Upper lobe of right lung (tissue), 1 donor: ENCODE data around the gene PTTG1IP. TPM values are rescaled to one million over a fixed set of nuclear protein-coding genes. Genes with fewer than 3 reads are reported as not detected.

Source experiments
- ATAC-seq: fragments of 200-7000 bp; cut with Tn5 transposase; one replicate; pipeline ENCODE4 v1.9.1; 2020; ENCODE audit warnings: mild to moderate bottlenecking, moderate library complexity
- DNase-seq: peaks from one replicate; pipeline ENCODE4 v3.0.0-alpha.2; 2020
- H3K27ac ChIP-seq: fragments of 200-600 bp; one replicate; pipeline ENCODE4 v1.8.0; 2022
- H3K27me3 ChIP-seq: fragments of 200-600 bp; one replicate; pipeline ENCODE4 v1.8.0; 2022; ENCODE audit warnings: mild to moderate bottlenecking
- H3K36me3 ChIP-seq: fragments of 200-600 bp; one replicate; pipeline ENCODE4 v1.8.0; 2022
- H3K4me1 ChIP-seq: fragments of 200-600 bp; one replicate; pipeline ENCODE4 v1.8.0; 2022
- H3K4me3 ChIP-seq: fragments of 200-600 bp; one replicate; pipeline ENCODE4 v1.8.0; 2022; ENCODE audit warnings: mild to moderate bottlenecking
- H3K9me3 ChIP-seq: fragments of 200-600 bp; one replicate; pipeline ENCODE4 v1.8.0; 2022
- intact Hi-C: fragments of 100-400 bp; cut with DNase I; formaldehyde crosslinking; loops from one replicate; pipeline ENCODE4 v1.11.0; 2022
- total RNA-seq: library from RNA; stranded (reverse); fragmentation: NEBNext Ultra II Directional; extraction: Animal tissue kit (Norgen Biotek cat#: 25700); gene quantifications from one replicate; pipeline ENCODE4 v1.2.1, GENCODE V29; 2021
- TF ChIP-seq, protein P1 (sequence below): fragments of 200-600 bp; IDR thresholded peaks from one replicate; pipeline ENCODE4 v1.8.0; 2022; ENCODE audit warnings: antibody characterized with exemption
- donor health status: DM: no; HTN: yes; CAD: no; lungs with severe emphysema.

The PTTG1IP gene
- total RNA-seq, 1 donor from 2014 or later = 244 TPM

GRCh38 chr21:44878053-44878982, 4.8 kb upstream of the PTTG1IP start:
- TF ChIP-seq, protein P1, sequence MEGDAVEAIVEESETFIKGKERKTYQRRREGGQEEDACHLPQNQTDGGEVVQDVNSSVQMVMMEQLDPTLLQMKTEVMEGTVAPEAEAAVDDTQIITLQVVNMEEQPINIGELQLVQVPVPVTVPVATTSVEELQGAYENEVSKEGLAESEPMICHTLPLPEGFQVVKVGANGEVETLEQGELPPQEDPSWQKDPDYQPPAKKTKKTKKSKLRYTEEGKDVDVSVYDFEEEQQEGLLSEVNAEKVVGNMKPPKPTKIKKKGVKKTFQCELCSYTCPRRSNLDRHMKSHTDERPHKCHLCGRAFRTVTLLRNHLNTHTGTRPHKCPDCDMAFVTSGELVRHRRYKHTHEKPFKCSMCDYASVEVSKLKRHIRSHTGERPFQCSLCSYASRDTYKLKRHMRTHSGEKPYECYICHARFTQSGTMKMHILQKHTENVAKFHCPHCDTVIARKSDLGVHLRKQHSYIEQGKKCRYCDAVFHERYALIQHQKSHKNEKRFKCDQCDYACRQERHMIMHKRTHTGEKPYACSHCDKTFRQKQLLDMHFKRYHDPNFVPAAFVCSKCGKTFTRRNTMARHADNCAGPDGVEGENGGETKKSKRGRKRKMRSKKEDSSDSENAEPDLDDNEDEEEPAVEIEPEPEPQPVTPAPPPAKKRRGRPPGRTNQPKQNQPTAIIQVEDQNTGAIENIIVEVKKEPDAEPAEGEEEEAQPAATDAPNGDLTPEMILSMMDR = no peak
- Histone ChIP-seq H3K27ac (peak overlapping the region; percentile 45), H3K4me3 (no peak overlapping the region), H3K4me1 (peaks cover 34% of the 10 kb centered on the region), H3K9me3 (no peaks in the 10 kb centered on the region), H3K27me3 (no peaks in the 10 kb centered on the region), H3K36me3 (no peaks in the 10 kb centered on the region)
- peak; percentile 46 for DNase-seq
- ATAC-seq = peak; percentile 1
- intact Hi-C loops = no loop called here

GRCh38 chr21:44876849-44877575, 3.5 kb upstream of the PTTG1IP start:
- H3K27me3 ChIP-seq = no peaks in the 10 kb centered on the region
- no peaks in the 10 kb centered on the region for H3K9me3 ChIP-seq
- TF ChIP-seq, protein P1 = no peak
- H3K4me3 ChIP-seq = no peak overlapping the region
- no peak for ATAC-seq
- intact Hi-C loops = no loop called here
- no peaks in the 10 kb centered on the region for H3K36me3 ChIP-seq
- peak; percentile 23 for DNase-seq
- H3K27ac ChIP-seq = no peak overlapping the region
- peaks cover 35% of the 10 kb centered on the region for H3K4me1 ChIP-seq

DNA sequence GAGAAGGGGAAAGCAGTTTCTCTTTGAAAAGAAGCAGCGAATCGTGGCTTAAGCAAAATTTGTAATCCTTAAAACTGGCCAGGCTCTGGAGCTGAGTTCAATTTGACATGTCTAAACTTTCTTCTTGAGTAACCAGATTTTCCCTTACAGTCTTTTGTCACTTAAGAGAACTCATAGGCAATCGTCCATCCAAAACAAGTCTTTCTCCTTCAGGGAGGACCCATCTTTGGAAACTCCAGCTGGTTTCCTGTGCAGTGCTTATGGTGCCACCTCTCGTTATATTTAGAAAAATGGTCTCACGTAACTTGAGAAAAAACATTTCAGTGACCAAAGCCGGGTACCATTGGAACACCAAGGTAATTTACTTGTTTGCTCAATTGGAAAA, 1.8 kb upstream of the PTTG1IP start:
- intact Hi-C loops = no loop called here
- Histone ChIP-seq H3K27ac (peak overlapping the region; percentile 97), H3K4me1 (peaks cover 36% of the 10 kb centered on the region), H3K9me3 (no peaks in the 10 kb centered on the region), H3K36me3 (no peaks in the 10 kb centered on the region), H3K4me3 (peak overlapping the region; percentile 76), H3K27me3 (no peaks in the 10 kb centered on the region)
- ATAC-seq (no peak), DNase-seq (no peak)
- TF ChIP-seq, protein P1 = no peak

GRCh38 chr21:44874497-44875315, 1.2 kb upstream of the PTTG1IP start:
- Histone ChIP-seq H3K4me3 (peak overlapping the region; percentile 76), H3K27me3 (no peaks in the 10 kb centered on the region), H3K36me3 (no peaks in the 10 kb centered on the region), H3K9me3 (no peaks in the 10 kb centered on the region), H3K4me1 (peaks cover 36% of the 10 kb centered on the region), H3K27ac (peak overlapping the region; percentile 97)
- DNase-seq (peak; percentile 86), ATAC-seq (peak; percentile 44)
- intact Hi-C loops = no loop called here
- TF ChIP-seq, protein P1 = no peak

- peak overlapping the region; percentile 97 for H3K27ac ChIP-seq
- no peaks in the 10 kb centered on the region for H3K27me3 ChIP-seq
- no peaks in the 10 kb centered on the region for H3K36me3 ChIP-seq
- DNase-seq = no peak
- H3K4me3 ChIP-seq = peak overlapping the region; percentile 76
- TF ChIP-seq, protein P1 = no peak
- no peaks in the 10 kb centered on the region for H3K9me3 ChIP-seq
- H3K4me1 ChIP-seq = peaks cover 36% of the 10 kb centered on the region
- intact Hi-C loops = no loop called here
- no peak for ATAC-seq
Observed at GRCh38 chr21:44874240-44874496, 678 bp upstream of the PTTG1IP start.
